ENCODE measurements around the gene PPIF.

The PPIF gene

DNA sequence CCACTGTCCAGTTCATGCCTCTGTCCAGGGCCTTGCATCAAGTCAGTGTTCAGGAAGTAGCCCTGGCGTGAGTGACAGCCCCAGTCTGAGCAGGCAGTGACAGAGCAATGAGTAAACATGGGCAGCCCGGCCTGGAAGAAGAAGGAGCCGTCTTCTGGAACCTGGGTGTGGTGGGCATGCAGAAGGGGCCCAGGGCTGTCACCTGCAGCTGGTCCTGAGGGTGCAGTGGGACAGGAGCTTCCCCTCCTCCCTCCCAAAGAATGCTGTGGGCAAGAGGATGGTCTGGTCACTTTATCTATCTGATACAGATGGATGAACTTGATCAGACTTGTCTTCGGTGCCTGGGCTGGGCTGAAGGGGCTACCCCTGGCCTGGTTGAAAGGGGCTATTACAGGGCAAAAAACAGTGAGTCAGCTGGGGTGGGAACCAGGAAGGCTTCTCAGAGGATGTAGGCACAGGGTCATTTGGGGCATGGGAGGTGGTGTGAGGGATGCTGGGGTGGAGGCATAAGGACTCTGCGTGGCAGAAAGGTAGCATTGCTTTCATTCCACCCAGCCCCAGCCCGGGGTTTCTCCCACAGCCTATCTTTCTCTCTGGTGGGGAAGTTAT, 42.7 kb upstream of the PPIF start:
- TF ChIP-seq, protein P1, sequence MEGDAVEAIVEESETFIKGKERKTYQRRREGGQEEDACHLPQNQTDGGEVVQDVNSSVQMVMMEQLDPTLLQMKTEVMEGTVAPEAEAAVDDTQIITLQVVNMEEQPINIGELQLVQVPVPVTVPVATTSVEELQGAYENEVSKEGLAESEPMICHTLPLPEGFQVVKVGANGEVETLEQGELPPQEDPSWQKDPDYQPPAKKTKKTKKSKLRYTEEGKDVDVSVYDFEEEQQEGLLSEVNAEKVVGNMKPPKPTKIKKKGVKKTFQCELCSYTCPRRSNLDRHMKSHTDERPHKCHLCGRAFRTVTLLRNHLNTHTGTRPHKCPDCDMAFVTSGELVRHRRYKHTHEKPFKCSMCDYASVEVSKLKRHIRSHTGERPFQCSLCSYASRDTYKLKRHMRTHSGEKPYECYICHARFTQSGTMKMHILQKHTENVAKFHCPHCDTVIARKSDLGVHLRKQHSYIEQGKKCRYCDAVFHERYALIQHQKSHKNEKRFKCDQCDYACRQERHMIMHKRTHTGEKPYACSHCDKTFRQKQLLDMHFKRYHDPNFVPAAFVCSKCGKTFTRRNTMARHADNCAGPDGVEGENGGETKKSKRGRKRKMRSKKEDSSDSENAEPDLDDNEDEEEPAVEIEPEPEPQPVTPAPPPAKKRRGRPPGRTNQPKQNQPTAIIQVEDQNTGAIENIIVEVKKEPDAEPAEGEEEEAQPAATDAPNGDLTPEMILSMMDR (IDR thresholded peaks at IDR 0.05; ENCODE audit: low read depth, low read length), result no peak
- DNase-seq (ENCODE audit: extremely low read depth, low read depth), result no peak

DNA sequence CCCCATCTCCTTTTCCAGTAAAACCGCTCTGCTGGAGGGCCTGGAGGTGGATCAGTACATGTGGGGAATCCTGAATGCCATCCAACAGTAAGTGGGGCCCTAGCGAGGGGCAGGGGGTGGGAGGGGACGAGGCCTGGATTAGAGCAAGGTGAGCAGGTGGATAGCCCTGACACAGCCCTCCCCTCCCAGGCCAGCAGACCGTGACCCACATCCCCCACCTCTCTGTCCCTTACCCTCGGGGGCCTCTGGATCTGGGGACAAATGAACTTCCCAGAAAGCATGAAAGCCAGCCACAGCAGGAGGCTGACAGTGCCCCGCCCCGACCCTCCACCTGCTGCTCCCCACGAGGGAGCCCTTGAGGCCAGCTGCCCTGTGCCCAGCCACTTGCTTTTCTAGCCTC, 41.8 kb upstream of the PPIF start:
- TF ChIP-seq, protein P1 (IDR thresholded peaks at IDR 0.05; ENCODE audit: low read depth, low read length), result no peak
- no peak for DNase-seq (ENCODE audit: extremely low read depth, low read depth)

DNA sequence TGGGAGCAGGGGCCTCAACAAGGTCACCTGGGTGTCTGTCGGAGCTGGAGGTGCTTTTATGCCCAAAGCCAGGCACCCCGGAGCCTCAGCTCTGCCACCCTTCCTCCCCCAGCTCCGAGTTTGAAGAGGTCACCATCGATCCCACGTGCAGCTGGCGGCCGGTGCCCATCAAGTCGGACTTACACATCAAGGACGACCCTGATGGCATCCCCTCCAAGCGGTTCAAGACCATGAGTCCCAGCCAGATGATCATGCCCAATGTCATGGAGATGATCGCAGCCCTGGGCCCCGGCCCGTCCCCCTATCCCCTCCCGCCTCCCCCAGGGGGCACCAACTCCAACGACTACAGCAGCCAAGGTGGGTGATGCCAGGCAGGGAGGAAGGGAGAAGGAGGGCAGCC, 41.3 kb upstream of the PPIF start:
- no peak for DNase-seq (ENCODE audit: extremely low read depth, low read depth)
- TF ChIP-seq, protein P1 (IDR thresholded peaks at IDR 0.05; ENCODE audit: low read depth, low read length), result no peak

DNA sequence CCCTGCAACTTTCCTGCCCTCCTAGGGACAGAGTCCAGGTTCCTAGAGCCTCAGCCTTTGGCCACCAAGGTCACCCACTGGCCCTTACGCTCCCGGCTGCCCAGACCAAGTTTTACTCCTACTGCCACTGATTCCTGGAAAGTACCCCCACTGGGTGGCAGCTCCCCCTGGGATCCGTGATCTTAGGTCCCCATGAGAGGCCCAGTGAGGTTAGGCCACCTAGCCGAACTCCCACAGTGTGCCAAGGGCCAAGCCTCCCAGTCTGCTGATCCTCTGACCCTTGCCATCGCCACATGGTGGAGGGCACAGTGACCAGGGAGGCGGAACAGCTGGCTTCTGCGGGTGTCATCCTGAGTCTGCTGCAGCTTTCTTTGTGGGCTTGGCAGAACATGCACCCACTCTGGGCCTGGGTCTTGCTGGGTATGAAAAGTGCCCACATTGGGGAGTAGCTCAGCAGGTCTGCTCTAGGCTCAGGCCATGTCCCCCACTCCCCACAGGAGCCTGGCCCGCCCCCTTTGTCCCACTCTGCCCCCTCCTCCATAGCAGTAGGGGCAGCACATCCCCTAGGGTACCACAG, 40.5 kb upstream of the PPIF start:
- TF ChIP-seq, protein P1 (IDR thresholded peaks at IDR 0.05; ENCODE audit: low read depth, low read length), result no peak
- DNase-seq (ENCODE audit: extremely low read depth, low read depth), result no peak

DNA sequence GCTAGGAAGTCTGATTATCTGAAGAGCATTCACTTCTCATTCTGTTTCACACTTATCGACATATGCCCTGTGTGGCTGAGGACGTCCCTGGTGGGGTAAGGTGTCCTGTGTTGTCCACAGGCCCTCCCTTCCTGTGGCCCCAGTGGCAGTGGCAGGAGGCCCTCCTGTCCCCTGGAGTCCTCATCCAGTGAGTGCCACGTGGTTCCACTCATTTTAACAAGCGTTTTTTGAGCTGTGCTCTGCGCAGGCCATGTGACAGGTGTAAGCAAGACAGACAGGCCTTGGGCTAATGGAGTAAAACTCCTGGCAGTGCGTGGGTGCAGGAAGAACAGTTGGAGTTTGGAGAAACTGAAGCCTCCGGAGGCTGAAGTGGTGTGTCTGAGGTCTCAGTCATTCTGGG, 39.3 kb upstream of the PPIF start:
- no peak for DNase-seq (ENCODE audit: extremely low read depth, low read depth)
- TF ChIP-seq, protein P1 (IDR thresholded peaks at IDR 0.05; ENCODE audit: low read depth, low read length), result no peak

DNA sequence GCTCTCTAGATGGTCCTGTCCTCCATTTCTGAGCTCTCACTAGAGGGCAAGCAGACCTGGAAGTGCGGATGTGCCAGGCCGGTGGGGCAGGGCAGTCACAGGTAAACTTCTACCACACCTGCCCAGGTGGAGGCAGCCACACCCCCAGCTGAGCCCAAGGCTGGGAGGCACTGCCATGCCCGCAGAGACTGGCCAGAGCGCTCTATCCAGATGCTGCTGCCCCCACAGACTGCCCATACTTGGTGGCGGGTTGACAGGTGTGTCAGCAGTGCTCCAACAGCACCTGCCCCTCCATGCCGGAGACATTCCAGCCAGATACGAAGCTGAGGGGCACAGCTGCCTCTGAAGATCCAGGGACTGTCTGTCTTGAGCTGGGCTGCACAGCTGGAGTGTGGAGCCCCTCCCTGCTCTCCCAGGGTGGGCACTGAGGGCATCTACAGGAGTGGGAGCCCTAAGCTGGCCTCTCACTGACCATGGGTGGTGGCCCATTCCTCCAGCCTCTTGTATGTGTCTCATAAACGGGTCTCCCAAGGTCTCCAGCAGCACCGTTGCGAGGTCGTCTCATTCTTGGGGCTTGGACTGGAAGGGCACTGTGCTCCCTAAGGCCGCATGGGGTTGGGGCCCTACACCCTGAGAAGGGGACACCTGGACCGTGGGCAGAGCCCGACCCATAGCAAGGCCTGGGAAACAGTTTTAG, 38.2 kb upstream of the PPIF start:
- DNase-seq (ENCODE audit: extremely low read depth, low read depth), result no peak
- TF ChIP-seq, protein P1 (IDR thresholded peaks at IDR 0.05; ENCODE audit: low read depth, low read length), result no peak

DNA sequence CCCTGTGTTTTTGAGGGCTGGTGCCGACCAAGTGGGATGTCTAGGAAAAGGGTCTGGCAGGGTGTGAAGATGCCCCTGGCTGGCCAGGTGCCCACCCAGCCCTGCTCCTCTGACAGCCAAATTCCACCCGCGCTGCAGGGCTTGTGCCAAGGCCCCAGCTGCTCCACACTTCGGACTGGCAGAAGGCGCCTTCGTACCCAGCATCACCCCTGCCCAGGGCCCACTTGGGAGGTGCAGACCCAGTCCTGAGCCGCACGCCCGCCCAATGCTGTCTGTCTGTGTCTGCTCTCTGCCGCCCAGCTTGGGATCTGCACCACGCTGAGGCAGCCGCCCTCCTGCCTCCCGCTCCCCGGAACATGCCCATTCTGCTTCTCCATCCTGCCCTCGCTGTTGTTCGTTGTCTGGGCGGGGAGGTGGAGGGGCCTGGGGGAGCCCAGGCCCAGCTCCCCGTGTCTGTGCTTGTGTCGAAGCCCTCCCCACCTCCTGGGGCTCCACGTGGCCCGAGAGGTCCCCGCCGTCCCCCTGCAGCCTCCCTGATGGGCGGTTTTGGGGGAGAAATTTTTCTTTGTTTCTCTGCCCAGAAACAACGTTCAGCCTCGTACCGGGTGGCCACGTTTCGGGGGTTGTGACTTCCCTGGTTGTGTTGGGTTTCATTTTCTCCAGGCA, 36.9 kb upstream of the PPIF start:
- TF ChIP-seq, protein P1 (IDR thresholded peaks at IDR 0.05; ENCODE audit: low read depth, low read length), result no peak
- DNase-seq (ENCODE audit: extremely low read depth, low read depth), result no peak
